Hepatocyte (in vitro differentiated cells): ENCODE results near the gene TNFRSF1A. TPM values are rescaled to one million over a fixed set of nuclear protein-coding genes. Genes with fewer than 3 reads are reported as not detected.

Experiments
- DNase-seq: peaks from one replicate; pipeline ENCODE4 v3.0.0-alpha.2; 2016; ENCODE audit warnings: low spot score
- H2AFZ ChIP-seq: fragments of 200-600 bp; sonication (generic); 2 replicates; pipeline ENCODE4 v1.6.0; 2016; ENCODE audit warnings: antibody characterized with exemption, mild to moderate bottlenecking
- H3K27ac ChIP-seq: fragments of 200-600 bp; sonication (generic); 2 replicates; pipeline ENCODE4 v1.5.1; 2016; ENCODE audit warnings: mild to moderate bottlenecking
- H3K27me3 ChIP-seq: fragments of 200-600 bp; sonication (generic); 2 replicates; pipeline ENCODE4 v1.6.1; 2016
- H3K36me3 ChIP-seq: fragments of 200-600 bp; sonication (generic); replicated peaks from 2 replicates; pipeline ENCODE4 v1.5.1; 2016; ENCODE audit warnings: low read depth; ENCODE audit not compliant: insufficient read depth
- H3K4me1 ChIP-seq: fragments of 200-600 bp; sonication (generic); 2 replicates; pipeline ENCODE4 v1.5.1; 2016; ENCODE audit warnings: mild to moderate bottlenecking, moderate library complexity; ENCODE audit not compliant: insufficient read depth
- H3K4me2 ChIP-seq: fragments of 200-600 bp; sonication (generic); 2 replicates; pipeline ENCODE4 v1.6.0; 2016
- H3K4me3 ChIP-seq: fragments of 200-600 bp; sonication (generic); 2 replicates; pipeline ENCODE4 v1.5.1; 2016; ENCODE audit warnings: mild to moderate bottlenecking
- H3K79me2 ChIP-seq: fragments of 200-600 bp; sonication (generic); 2 replicates; pipeline ENCODE4 v1.6.0; 2017; ENCODE audit warnings: mild to moderate bottlenecking
- H3K9me2 ChIP-seq: fragments of 200-600 bp; sonication (generic); replicated peaks from 2 replicates; pipeline ENCODE4 v1.6.0; 2017; ENCODE audit warnings: mild to moderate bottlenecking; ENCODE audit not compliant: insufficient read depth
- H3K9me3 ChIP-seq: fragments of 200-600 bp; sonication (generic); 2 replicates; pipeline ENCODE4 v1.5.1; 2016; ENCODE audit warnings: low read depth, mild to moderate bottlenecking
- H4K20me1 ChIP-seq: fragments of 200-600 bp; sonication (generic); 2 replicates; pipeline ENCODE4 v1.6.0; 2016; ENCODE audit warnings: mild to moderate bottlenecking; ENCODE audit not compliant: insufficient read depth, poor library complexity, severe bottlenecking
- EZH2 ChIP-seq: fragments of 200-600 bp; sonication (generic); IDR thresholded peaks from 2 replicates; pipeline ENCODE4 v1.6.1; 2016; ENCODE audit warnings: antibody characterized with exemption, mild to moderate bottlenecking, borderline replicate concordance
- EZH2phosphoT487 ChIP-seq: fragments of 200-600 bp; sonication (generic); IDR thresholded peaks from one replicate; pipeline ENCODE4 v1.6.1; 2018; ENCODE audit warnings: antibody characterized with exemption, mild to moderate bottlenecking, low read depth, moderate library complexity; ENCODE audit not compliant: unreplicated experiment, severe bottlenecking
- WGBS: methylation state at CpG from one replicate; pipeline ENCODE4 v1.1.6; 2016; ENCODE audit warnings: low lambda C conversion rate; ENCODE audit errors: missing lambda C conversion rate; 5-methylcytosine and 5-hydroxymethylcytosine counted together
- polyA plus RNA-seq: library from polyadenylated mRNA; unstranded; fragments of >200 nt; fragmentation: Nextera tagmentation; extraction: Ambion mirVana; gene quantifications from 2 replicates; pipeline ENCODE4 v1.2.1, GENCODE V29; 2016
- total RNA-seq: library from RNA; depleted of rRNA; stranded (reverse); fragments of >200 nt; gene quantifications from 2 replicates; pipeline ENCODE4 v1.2.3, GENCODE V29; 2014
- TF ChIP-seq, protein P1 (sequence below): fragments of 200-600 bp; sonication (generic); IDR thresholded peaks from 2 replicates; pipeline ENCODE4 v1.5.1; 2016; ENCODE audit warnings: antibody characterized with exemption, mild to moderate bottlenecking; ENCODE audit not compliant: poor library complexity

TNFRSF1A gene
- total and polyA plus RNA-seq, 2 experiments from 2014 or later: 147 to 168 TPM

DNA sequence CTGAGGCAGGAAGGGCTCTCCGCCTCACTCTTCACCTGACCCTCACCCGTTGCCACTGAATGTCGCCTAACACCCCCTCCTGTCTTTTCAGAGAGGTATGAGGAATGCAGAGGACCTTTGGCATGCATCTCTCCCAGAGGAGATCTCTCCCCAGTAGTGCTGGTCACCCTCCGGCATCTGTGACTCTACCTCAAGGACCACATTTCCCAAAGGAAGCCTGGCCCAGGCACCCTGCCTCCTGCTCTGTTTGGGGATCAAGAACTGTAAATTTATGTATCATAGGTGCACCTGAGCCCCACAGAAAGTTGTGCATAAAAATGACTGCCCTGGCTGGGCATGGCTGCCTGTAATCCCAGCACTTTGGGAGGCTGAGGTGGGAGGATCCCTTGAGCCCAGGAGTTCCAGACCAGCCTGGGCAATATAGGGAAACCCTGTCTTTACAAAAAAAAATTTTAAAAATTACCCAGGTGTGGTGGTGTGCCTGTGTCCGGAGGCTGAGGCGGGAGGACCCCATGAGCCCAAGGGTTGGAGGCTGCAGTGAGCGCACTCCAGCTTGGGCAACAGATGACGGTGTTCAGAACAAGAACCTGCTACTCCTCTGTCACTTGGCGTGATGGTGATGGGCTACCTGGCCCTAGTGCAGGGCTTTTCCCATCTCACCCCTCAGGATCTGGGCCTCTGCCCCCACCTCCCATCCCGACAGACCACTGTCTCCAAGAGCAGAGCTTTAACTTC is 13.7 kb downstream of the TNFRSF1A start:
- Histone ChIP-seq H3K79me2 (peaks cover 25% of the 10 kb centered on the region), H3K4me1 (peaks cover 15% of the 10 kb centered on the region), H3K4me2 (no peak overlapping the region), H3K9me3 (no peaks in the 10 kb centered on the region), H3K27me3 (no peaks in the 10 kb centered on the region), H3K27ac (no peak overlapping the region), H3K4me3 (no peak overlapping the region), H3K36me3 (peaks cover 9% of the 10 kb centered on the region), H2AFZ (no peak overlapping the region), H3K9me2 (no peaks in the 10 kb centered on the region), H4K20me1 (peaks cover 6% of the 10 kb centered on the region)
- DNase-seq: no peak
- 90% methylated on average over 10 of the region's 10 CpGs for WGBS
- no peak for TF ChIP-seq EZH2phosphoT487
- no peak for TF ChIP-seq EZH2
- TF ChIP-seq, protein P1, sequence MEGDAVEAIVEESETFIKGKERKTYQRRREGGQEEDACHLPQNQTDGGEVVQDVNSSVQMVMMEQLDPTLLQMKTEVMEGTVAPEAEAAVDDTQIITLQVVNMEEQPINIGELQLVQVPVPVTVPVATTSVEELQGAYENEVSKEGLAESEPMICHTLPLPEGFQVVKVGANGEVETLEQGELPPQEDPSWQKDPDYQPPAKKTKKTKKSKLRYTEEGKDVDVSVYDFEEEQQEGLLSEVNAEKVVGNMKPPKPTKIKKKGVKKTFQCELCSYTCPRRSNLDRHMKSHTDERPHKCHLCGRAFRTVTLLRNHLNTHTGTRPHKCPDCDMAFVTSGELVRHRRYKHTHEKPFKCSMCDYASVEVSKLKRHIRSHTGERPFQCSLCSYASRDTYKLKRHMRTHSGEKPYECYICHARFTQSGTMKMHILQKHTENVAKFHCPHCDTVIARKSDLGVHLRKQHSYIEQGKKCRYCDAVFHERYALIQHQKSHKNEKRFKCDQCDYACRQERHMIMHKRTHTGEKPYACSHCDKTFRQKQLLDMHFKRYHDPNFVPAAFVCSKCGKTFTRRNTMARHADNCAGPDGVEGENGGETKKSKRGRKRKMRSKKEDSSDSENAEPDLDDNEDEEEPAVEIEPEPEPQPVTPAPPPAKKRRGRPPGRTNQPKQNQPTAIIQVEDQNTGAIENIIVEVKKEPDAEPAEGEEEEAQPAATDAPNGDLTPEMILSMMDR: no peak

DNA sequence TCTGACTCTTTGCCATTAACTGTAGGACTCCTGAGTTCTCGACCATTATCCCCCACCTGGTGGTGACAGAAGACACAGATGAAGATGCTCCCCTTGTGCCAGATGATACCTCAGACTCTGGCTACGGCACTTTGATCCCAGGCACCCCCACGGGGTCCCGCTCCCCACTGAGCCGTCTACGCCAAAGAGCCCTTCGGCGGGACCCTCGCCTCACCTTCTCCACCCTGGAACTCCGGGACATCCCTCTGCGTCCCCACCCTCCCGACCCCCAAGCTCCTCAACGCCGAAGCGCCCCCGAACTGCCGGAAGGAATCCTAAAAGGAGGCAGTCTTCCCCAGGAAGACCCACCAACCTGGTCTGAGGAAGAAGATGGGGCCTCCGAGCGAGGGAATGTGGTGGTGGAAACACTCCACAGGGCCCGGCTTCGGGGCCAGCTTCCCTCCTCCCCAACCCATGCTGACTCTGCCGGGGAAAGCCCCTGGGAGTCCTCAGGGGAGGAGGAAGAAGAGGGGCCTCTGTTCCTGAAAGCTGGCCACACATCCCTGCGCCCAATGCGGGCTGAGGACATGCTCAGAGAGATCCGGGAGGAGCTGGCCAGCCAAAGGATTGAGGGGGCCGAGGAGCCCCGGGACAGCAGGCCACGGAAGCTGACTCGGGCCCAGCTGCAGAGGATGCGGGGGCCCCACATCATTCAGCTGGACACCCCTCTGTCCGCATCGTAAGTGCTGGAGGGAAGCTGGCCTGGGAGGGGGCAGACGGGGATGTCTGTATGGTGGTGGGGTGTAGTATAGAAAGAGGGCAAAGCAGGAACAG is 14.4 kb downstream of the TNFRSF1A start:
- WGBS: 89% methylated on average over 28 of the region's 33 CpGs
- peaks cover 21% of the 10 kb centered on the region for H3K4me1 ChIP-seq
- TF ChIP-seq, protein P1: no peak
- TF ChIP-seq EZH2 (no peak), EZH2phosphoT487 (no peak)
- H3K79me2 ChIP-seq: peaks cover 17% of the 10 kb centered on the region
- no peak overlapping the region for H3K27ac ChIP-seq
- DNase-seq: no peak
- H3K4me2 ChIP-seq: no peak overlapping the region
- H3K4me3 ChIP-seq: no peak overlapping the region
- no peaks in the 10 kb centered on the region for H3K27me3 ChIP-seq
- peaks cover 9% of the 10 kb centered on the region for H3K36me3 ChIP-seq
- H3K9me3 ChIP-seq: no peaks in the 10 kb centered on the region
- H4K20me1 ChIP-seq: peaks cover 6% of the 10 kb centered on the region
- no peak overlapping the region for H2AFZ ChIP-seq
- no peaks in the 10 kb centered on the region for H3K9me2 ChIP-seq

DNA sequence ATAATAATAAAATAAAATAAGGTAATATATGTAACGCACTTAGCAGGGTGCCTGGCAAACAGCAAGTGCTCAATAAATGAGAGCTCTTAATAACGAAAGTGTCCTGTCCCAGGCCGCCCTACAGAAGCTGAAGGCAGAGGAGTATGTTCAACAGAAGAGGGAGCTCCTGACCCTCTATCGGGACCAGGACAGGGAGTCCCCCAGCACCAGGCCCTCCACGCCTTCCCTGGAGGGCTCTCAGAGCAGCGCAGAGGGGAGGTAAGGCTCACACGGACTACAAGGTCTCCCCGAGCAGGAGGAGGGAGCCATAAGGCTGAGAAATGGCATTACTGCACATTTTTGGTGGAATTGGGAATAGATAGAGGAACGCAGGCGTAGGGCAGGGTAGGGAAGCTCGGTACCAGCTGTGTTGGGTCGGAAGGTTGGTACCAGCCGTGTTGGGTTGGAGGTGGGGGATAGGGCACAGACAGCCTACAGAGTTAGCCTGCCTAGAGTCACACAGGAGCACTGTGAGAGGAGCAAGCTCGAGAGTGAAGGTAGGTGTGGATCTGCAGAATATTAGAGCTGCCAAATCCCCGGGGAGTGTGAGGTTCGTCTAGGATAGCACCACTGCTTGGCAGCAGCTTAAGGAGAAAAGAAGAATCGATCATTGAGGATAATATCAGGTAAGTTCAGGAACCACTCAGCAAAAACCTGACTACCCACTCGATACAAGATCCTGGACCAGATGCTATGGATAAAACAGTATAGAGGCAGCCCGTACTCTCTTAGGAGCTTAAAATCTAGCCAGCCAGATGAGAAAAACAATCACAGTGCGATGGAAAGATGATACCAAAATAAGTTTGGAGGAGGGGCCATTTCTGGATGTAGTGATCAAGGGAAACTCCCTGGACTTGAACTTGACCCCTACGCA is 15.3 kb downstream of the TNFRSF1A start:
- no peaks in the 10 kb centered on the region for H3K27me3 ChIP-seq
- peak; percentile 62 for DNase-seq
- H3K4me1 ChIP-seq: peaks cover 21% of the 10 kb centered on the region
- H2AFZ ChIP-seq: no peak overlapping the region
- WGBS: 73% methylated on average over 21 of the region's 21 CpGs
- H3K36me3 ChIP-seq: peaks cover 9% of the 10 kb centered on the region
- no peak overlapping the region for H3K4me2 ChIP-seq
- TF ChIP-seq, protein P1: peak; percentile 55
- no peak for TF ChIP-seq EZH2phosphoT487
- H3K9me2 ChIP-seq: no peaks in the 10 kb centered on the region
- H3K4me3 ChIP-seq: no peak overlapping the region
- peaks cover 6% of the 10 kb centered on the region for H4K20me1 ChIP-seq
- H3K27ac ChIP-seq: no peak overlapping the region
- H3K79me2 ChIP-seq: peaks cover 11% of the 10 kb centered on the region
- no peaks in the 10 kb centered on the region for H3K9me3 ChIP-seq
